ENCODE measurements around the gene FBXO34.
A peak's percentile ranks its signal among the peaks of the same experiment; 100 is the strongest.

Gene FBXO34

GRCh38 chr14:55265197-55265596, 6.0 kb upstream of the FBXO34 start:
- no peaks in the 10 kb centered on the region for H3K36me3 ChIP-seq (ENCODE audit: insufficient read depth, low read length)
- no peaks in the 10 kb centered on the region for H3K9me2 ChIP-seq (replicated peaks; ENCODE audit: low read depth, low read length)
- H3K4me2 ChIP-seq (ENCODE audit: low read depth, low read length, poor library complexity, severe bottlenecking) = no peak overlapping the region
- H2AFZ ChIP-seq (ENCODE audit: low read length) = no peak overlapping the region
- H3K27me3 ChIP-seq (ENCODE audit: insufficient read depth, low read length, poor library complexity, severe bottlenecking) = no peaks in the 10 kb centered on the region
- no peaks in the 10 kb centered on the region for H3K4me1 ChIP-seq (ENCODE audit: insufficient read depth, low read length, poor library complexity, severe bottlenecking)
- H3K9ac ChIP-seq (ENCODE audit: low read depth, low read length, poor library complexity, severe bottlenecking) = no peak overlapping the region
- no peaks in the 10 kb centered on the region for H3K79me2 ChIP-seq (ENCODE audit: insufficient read depth, low read length)
- H3K9me3 ChIP-seq (ENCODE audit: insufficient read depth, low read depth, low read length) = no peaks in the 10 kb centered on the region
- H3K4me3 ChIP-seq (ENCODE audit: low read length, poor library complexity, severe bottlenecking) = no peak overlapping the region
- TF ChIP-seq, protein P1, sequence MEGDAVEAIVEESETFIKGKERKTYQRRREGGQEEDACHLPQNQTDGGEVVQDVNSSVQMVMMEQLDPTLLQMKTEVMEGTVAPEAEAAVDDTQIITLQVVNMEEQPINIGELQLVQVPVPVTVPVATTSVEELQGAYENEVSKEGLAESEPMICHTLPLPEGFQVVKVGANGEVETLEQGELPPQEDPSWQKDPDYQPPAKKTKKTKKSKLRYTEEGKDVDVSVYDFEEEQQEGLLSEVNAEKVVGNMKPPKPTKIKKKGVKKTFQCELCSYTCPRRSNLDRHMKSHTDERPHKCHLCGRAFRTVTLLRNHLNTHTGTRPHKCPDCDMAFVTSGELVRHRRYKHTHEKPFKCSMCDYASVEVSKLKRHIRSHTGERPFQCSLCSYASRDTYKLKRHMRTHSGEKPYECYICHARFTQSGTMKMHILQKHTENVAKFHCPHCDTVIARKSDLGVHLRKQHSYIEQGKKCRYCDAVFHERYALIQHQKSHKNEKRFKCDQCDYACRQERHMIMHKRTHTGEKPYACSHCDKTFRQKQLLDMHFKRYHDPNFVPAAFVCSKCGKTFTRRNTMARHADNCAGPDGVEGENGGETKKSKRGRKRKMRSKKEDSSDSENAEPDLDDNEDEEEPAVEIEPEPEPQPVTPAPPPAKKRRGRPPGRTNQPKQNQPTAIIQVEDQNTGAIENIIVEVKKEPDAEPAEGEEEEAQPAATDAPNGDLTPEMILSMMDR (conservative IDR thresholded peaks at IDR 0.05; ENCODE audit: low read length) = 0 out of 2 replicates have a peak, but pooled peaks have one; percentile 14
- no peak for TF ChIP-seq EZH2phosphoT487 (IDR thresholded peaks at IDR 0.05; ENCODE audit: borderline replicate concordance)
- no peaks in the 10 kb centered on the region for H3F3A ChIP-seq (ENCODE audit: low read depth)
- H4K20me1 ChIP-seq (ENCODE audit: insufficient read depth, low read length, poor library complexity, severe bottlenecking) = no peaks in the 10 kb centered on the region

DNA sequence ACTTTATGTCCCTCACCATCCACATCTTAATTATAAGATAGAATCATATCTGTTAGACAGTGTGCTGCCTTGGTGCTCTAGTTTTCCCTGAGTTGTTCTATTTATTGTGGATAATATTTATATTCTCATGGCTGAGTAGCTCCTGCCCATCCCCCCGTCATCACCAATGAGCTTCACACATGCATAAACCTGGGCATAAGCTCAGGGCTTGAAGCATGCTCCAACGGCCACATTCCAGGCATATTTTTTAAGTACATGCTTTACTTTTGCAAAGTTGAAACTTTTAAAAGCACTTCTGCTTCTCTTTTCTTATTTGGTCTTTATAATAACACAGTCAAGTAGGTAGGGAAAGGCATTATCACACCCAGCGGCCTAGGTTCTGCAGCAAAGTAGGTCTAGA, 3.4 kb upstream of the FBXO34 start:
- no peaks in the 10 kb centered on the region for H3K27me3 ChIP-seq (ENCODE audit: insufficient read depth, low read length, poor library complexity, severe bottlenecking)
- H3K4me1 ChIP-seq (ENCODE audit: insufficient read depth, low read length, poor library complexity, severe bottlenecking) = peaks cover 13% of the 10 kb centered on the region
- no peaks in the 10 kb centered on the region for H3K9me2 ChIP-seq (replicated peaks; ENCODE audit: low read depth, low read length)
- H3K36me3 ChIP-seq (ENCODE audit: insufficient read depth, low read length) = no peaks in the 10 kb centered on the region
- no peak overlapping the region for H2AFZ ChIP-seq (ENCODE audit: low read length)
- no peak overlapping the region for H3K4me2 ChIP-seq (ENCODE audit: low read depth, low read length, poor library complexity, severe bottlenecking)
- peaks cover 12% of the 10 kb centered on the region for H4K20me1 ChIP-seq (ENCODE audit: insufficient read depth, low read length, poor library complexity, severe bottlenecking)
- no peaks in the 10 kb centered on the region for H3K9me3 ChIP-seq (ENCODE audit: insufficient read depth, low read depth, low read length)
- peaks cover 13% of the 10 kb centered on the region for H3K79me2 ChIP-seq (ENCODE audit: insufficient read depth, low read length)
- no peaks in the 10 kb centered on the region for H3F3A ChIP-seq (ENCODE audit: low read depth)
- TF ChIP-seq EZH2phosphoT487 (IDR thresholded peaks at IDR 0.05; ENCODE audit: borderline replicate concordance) = no peak
- TF ChIP-seq, protein P1 (conservative IDR thresholded peaks at IDR 0.05; ENCODE audit: low read length) = no peak
- H3K9ac ChIP-seq (ENCODE audit: low read depth, low read length, poor library complexity, severe bottlenecking) = no peak overlapping the region
- H3K4me3 ChIP-seq (ENCODE audit: low read length, poor library complexity, severe bottlenecking) = no peak overlapping the region

DNA sequence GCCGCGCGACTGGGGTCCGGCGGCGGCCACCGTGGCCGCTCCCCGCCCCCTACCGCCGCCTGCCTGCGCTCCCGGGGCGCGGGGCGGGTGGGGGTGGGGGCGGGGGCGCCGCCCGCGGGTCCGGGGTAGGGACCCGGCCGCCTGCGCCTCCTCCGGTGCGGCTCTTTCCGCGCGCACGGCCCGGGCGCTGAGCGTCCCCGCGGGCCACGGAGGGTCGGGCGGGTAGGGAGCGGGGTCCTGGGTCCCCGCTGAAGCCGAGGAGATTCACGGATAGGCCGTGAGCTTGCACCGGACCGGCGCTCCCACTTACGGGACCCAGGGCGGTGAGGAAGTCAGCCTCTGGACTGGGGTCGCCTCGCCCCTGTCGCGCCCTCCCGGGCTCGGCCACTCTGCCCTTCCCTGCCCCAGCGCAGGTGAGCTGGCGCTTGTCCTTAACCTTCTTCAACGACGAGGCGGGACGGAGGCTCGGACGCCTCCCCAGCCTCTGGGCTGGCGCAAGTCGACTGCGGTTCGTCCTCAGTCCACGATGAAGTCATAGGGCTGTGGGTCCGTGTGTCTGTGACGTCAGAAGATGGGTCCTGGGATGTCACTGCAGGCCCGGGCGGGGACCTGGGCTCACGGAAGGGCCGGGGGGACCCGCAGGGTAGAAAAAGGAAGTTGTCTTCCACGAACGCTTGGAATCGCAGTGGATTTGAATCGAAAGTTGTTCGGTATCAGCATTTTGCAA, 514 bp downstream of the FBXO34 start:
- no peaks in the 10 kb centered on the region for H3K27me3 ChIP-seq (ENCODE audit: insufficient read depth, low read length, poor library complexity, severe bottlenecking)
- no peak for TF ChIP-seq EZH2phosphoT487 (IDR thresholded peaks at IDR 0.05; ENCODE audit: borderline replicate concordance)
- TF ChIP-seq, protein P1 (conservative IDR thresholded peaks at IDR 0.05; ENCODE audit: low read length) = no peak
- 0 out of 2 replicates have a peak overlapping the region, but pooled peaks have one; percentile 9 for H2AFZ ChIP-seq (ENCODE audit: low read length)
- no peaks in the 10 kb centered on the region for H3K9me2 ChIP-seq (replicated peaks; ENCODE audit: low read depth, low read length)
- H3K4me3 ChIP-seq (ENCODE audit: low read length, poor library complexity, severe bottlenecking) = peak overlapping the region; percentile 85
- H4K20me1 ChIP-seq (ENCODE audit: insufficient read depth, low read length, poor library complexity, severe bottlenecking) = peaks cover 39% of the 10 kb centered on the region
- H3K36me3 ChIP-seq (ENCODE audit: insufficient read depth, low read length) = no peaks in the 10 kb centered on the region
- H3F3A ChIP-seq (ENCODE audit: low read depth) = 0 out of 2 replicates have a peak, but pooled peaks cover under 1% of the 10 kb centered on the region
- peaks cover 52% of the 10 kb centered on the region for H3K79me2 ChIP-seq (ENCODE audit: insufficient read depth, low read length)
- peak overlapping the region; percentile 89 for H3K9ac ChIP-seq (ENCODE audit: low read depth, low read length, poor library complexity, severe bottlenecking)
- peaks cover 46% of the 10 kb centered on the region for H3K4me1 ChIP-seq (ENCODE audit: insufficient read depth, low read length, poor library complexity, severe bottlenecking)
- peak overlapping the region; percentile 85 for H3K4me2 ChIP-seq (ENCODE audit: low read depth, low read length, poor library complexity, severe bottlenecking)
- H3K9me3 ChIP-seq (ENCODE audit: insufficient read depth, low read depth, low read length) = no peaks in the 10 kb centered on the region
